ENCODE results near the gene ATRIP.

DNA sequence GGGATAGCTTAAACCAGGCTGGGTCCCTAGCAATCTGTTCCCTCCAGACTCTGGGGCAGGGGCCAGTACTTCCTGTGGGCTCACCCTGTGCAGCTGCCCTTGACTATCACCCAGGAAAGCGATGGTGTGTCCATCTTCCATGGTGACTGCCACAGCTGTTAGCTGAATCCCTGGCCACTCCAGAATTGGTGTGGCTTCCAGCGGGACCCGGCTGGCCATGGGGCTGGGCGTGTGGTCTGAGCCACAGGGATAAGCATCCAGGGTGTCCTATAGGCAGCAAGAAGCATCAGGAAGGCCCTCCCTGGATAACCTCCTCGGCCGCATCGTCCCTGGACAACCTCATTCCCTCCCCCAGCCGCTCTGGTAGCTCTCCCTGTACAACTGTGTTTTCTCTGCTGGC is 23.9 kb upstream of the ATRIP start:
- TF ChIP-seq, protein P1, sequence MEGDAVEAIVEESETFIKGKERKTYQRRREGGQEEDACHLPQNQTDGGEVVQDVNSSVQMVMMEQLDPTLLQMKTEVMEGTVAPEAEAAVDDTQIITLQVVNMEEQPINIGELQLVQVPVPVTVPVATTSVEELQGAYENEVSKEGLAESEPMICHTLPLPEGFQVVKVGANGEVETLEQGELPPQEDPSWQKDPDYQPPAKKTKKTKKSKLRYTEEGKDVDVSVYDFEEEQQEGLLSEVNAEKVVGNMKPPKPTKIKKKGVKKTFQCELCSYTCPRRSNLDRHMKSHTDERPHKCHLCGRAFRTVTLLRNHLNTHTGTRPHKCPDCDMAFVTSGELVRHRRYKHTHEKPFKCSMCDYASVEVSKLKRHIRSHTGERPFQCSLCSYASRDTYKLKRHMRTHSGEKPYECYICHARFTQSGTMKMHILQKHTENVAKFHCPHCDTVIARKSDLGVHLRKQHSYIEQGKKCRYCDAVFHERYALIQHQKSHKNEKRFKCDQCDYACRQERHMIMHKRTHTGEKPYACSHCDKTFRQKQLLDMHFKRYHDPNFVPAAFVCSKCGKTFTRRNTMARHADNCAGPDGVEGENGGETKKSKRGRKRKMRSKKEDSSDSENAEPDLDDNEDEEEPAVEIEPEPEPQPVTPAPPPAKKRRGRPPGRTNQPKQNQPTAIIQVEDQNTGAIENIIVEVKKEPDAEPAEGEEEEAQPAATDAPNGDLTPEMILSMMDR (IDR thresholded peaks at IDR 0.05) = no peak
- TF ChIP-seq ZFX (IDR thresholded peaks at IDR 0.05; ENCODE audit: borderline replicate concordance) = no peak

All from 22Rv1 (cell line).